Panc1 (cell line): ENCODE data around the gene XRCC2. TPM values are rescaled to one million over a fixed set of nuclear protein-coding genes. Genes with fewer than 3 reads are reported as not detected.

ENCODE experiments used
- ATAC-seq: fragments of 200-7000 bp; cut with Tn5 transposase; 2 replicates; pipeline ENCODE4 v1.9.1; 2020; ENCODE audit warnings: mild to moderate bottlenecking, moderate library complexity
- BruUV-seq: library from RNA; stranded (reverse); fragments of 400-500 nt; replicated peaks from 2 replicates; lab custom pipeline; 2021; lab: Mats Ljungman, UMichigan
- CTCF ChIA-PET: fragments of 300-600 bp; sonication (Branson Sonifier 250); formaldehyde crosslinking; loops from one replicate; lab custom pipeline; 2022; ENCODE audit warnings: antibody characterized with exemption; lab: Charles Lee
- POLR2A ChIA-PET: fragments of 300-600 bp; sonication (Branson Sonifier 250); formaldehyde crosslinking; loops from one replicate; lab custom pipeline; 2022; ENCODE audit warnings: antibody characterized with exemption; lab: Charles Lee
- DNase-seq: peaks from one replicate; pipeline ENCODE4 v3.0.0-alpha.2; 2010; ENCODE audit warnings: low read depth, low spot score
- H3K27ac ChIP-seq: 2 replicates; pipeline ENCODE4 v1.5.1; 2011; ENCODE audit warnings: mild to moderate bottlenecking, low read length, inconsistent platforms
- H3K27me3 ChIP-seq: fragments of 200-500 bp; sonication (Bioruptor generic); 2 replicates; pipeline ENCODE4 v1.6.0; 2014; ENCODE audit warnings: low read length, inconsistent platforms; ENCODE audit not compliant: control insufficient read depth, insufficient read depth
- H3K36me3 ChIP-seq: fragments of 200-500 bp; sonication (Bioruptor generic); 2 replicates; pipeline ENCODE4 v1.5.1; 2014; ENCODE audit warnings: inconsistent platforms, mild to moderate bottlenecking, low read length, moderate library complexity; ENCODE audit not compliant: control insufficient read depth, insufficient read depth
- H3K4me1 ChIP-seq: 2 replicates; pipeline ENCODE4 v1.5.1; 2011; ENCODE audit warnings: inconsistent platforms, mild to moderate bottlenecking, low read length, moderate library complexity; ENCODE audit not compliant: control insufficient read depth, insufficient read depth
- H3K4me3 ChIP-seq, 2 experiments: 2 replicates each; pipeline ENCODE4 v1.5.1; 2011 to 2012; ENCODE audit warnings: low read depth in 2 of 2, low read length in 2 of 2, mild to moderate bottlenecking in 2 of 2, inconsistent platforms in 1 of 2, moderate library complexity in 1 of 2
- H3K9me3 ChIP-seq: fragments of 200-500 bp; sonication (Bioruptor generic); 2 replicates; pipeline ENCODE4 v1.5.1; 2014; ENCODE audit warnings: low read depth, mild to moderate bottlenecking, inconsistent platforms, low read length, moderate library complexity; ENCODE audit not compliant: control insufficient read depth, insufficient read depth
- CTCF ChIP-seq: fragments of 450-650 bp; IDR thresholded peaks from 2 replicates; pipeline ENCODE4 v1.5.1; 2017; ENCODE audit warnings: mild to moderate bottlenecking
- POLR2AphosphoS5 ChIP-seq: IDR thresholded peaks from 2 replicates; pipeline ENCODE4 v1.6.1; 2012; ENCODE audit warnings: mild to moderate bottlenecking, low read depth, low read length, moderate library complexity
- SIN3A ChIP-seq: IDR thresholded peaks from 2 replicates; pipeline ENCODE4 v1.6.1; 2012; ENCODE audit warnings: low read depth, mild to moderate bottlenecking, low read length, moderate library complexity, borderline replicate concordance; ENCODE audit not compliant: insufficient read depth
- TCF7L2 ChIP-seq: IDR thresholded peaks from 2 replicates; pipeline ENCODE4 v1.6.1; 2011; ENCODE audit warnings: mild to moderate bottlenecking, low read depth, low read length, inconsistent platforms
- in situ Hi-C: cut with HindIII; loops from 2 replicates; pipeline ENCODE4 v1.10.0; 2016; ENCODE audit warnings: low sequenced_read_pairs, low pct_unique_long_range_greater_than_20kb
- intact Hi-C: fragments of 100-400 bp; cut with micrococcal nuclease; formaldehyde crosslinking; loops from one replicate; pipeline ENCODE4 v1.10.0; 2022; ENCODE audit not compliant: unreplicated experiment
- total RNA-seq: library from RNA; stranded (reverse); gene quantifications from one replicate; pipeline ENCODE4 v1.2.1, GENCODE V29; 2021; ENCODE audit not compliant: unreplicated experiment
- TF ChIP-seq, protein P1 (sequence below), 2 experiments: IDR thresholded peaks; 2 replicates each; pipeline ENCODE4 v1.6.1; 2011 to 2012; ENCODE audit warnings: low read depth in 2 of 2, control low read depth in 1 of 2, low read length in 1 of 2, mild to moderate bottlenecking in 1 of 2, moderate library complexity in 1 of 2; ENCODE audit not compliant: insufficient read depth in 1 of 2

XRCC2 gene
- total RNA-seq, 1 experiment from 2014 or later, result 10.3 TPM

DNA sequence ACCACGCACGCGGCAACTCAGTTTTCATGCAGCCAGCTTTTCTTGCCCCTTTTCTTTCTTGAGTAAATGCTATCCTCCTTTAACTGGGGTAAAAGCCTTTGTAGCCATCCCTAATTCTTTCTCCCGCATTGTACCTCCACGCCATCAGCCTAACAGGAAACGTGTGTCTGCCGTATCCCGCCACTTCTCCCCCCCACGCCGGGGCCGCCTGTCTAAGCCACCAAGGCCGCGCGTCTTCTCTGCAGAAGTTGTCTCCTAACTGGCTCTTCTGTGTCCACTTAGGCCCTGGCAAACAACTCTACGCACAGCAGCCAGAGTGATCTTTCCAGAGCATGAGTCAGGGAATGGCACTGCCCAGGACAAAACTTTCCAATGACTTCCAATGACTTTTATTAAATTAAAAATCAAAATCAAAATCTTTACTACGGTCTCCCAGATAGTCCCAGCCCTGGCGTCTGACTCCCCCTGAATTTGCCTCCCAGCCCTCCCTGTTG lies 74.6 kb downstream of the XRCC2 start:
- intact Hi-C loops (no loop called here), in situ Hi-C loops (no loop called here)
- TF ChIP-seq CTCF, result no peak
- TF ChIP-seq, protein P1, sequence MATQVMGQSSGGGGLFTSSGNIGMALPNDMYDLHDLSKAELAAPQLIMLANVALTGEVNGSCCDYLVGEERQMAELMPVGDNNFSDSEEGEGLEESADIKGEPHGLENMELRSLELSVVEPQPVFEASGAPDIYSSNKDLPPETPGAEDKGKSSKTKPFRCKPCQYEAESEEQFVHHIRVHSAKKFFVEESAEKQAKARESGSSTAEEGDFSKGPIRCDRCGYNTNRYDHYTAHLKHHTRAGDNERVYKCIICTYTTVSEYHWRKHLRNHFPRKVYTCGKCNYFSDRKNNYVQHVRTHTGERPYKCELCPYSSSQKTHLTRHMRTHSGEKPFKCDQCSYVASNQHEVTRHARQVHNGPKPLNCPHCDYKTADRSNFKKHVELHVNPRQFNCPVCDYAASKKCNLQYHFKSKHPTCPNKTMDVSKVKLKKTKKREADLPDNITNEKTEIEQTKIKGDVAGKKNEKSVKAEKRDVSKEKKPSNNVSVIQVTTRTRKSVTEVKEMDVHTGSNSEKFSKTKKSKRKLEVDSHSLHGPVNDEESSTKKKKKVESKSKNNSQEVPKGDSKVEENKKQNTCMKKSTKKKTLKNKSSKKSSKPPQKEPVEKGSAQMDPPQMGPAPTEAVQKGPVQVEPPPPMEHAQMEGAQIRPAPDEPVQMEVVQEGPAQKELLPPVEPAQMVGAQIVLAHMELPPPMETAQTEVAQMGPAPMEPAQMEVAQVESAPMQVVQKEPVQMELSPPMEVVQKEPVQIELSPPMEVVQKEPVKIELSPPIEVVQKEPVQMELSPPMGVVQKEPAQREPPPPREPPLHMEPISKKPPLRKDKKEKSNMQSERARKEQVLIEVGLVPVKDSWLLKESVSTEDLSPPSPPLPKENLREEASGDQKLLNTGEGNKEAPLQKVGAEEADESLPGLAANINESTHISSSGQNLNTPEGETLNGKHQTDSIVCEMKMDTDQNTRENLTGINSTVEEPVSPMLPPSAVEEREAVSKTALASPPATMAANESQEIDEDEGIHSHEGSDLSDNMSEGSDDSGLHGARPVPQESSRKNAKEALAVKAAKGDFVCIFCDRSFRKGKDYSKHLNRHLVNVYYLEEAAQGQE (IDR thresholded peaks at IDR 0.05; ENCODE audit: insufficient read depth in 1 of 2, low read depth in 2 of 2, low read length in 1 of 2), result no peak
- TF ChIP-seq SIN3A, result no peak
- no peak for TF ChIP-seq TCF7L2
- TF ChIP-seq POLR2AphosphoS5, result no peak
- Histone ChIP-seq H3K4me3 (no peak overlapping the region), H3K36me3 (no peaks in the 10 kb centered on the region), H3K27me3 (0 out of 2 replicates have a peak, but pooled peaks cover 2% of the 10 kb centered on the region), H3K4me1 (no peaks in the 10 kb centered on the region), H3K27ac (no peak overlapping the region), H3K9me3 (no peaks in the 10 kb centered on the region)
- DNase-seq (no peak), ATAC-seq (no peak)
- ChIA-PET CTCF (interaction anchor here (0.6 kb wide), 1 partner anchor 93 kb away, joined by 3 read pairs; no protein-coding TSS in a partner anchor), POLR2A (interaction anchor here (0.6 kb wide), 1 partner anchor 132 kb away, joined by 11 read pairs; no protein-coding TSS in a partner anchor)
- BruUV-seq, result no TSS peak

- Histone ChIP-seq H3K9me3 (no peaks in the 10 kb centered on the region), H3K36me3 (no peaks in the 10 kb centered on the region), H3K27me3 (0 out of 2 replicates have a peak, but pooled peaks cover 2% of the 10 kb centered on the region), H3K4me3 (no peak overlapping the region), H3K27ac (no peak overlapping the region), H3K4me1 (no peaks in the 10 kb centered on the region)
- TF ChIP-seq POLR2AphosphoS5, result no peak
- TF ChIP-seq, protein P1 (IDR thresholded peaks at IDR 0.05; ENCODE audit: insufficient read depth in 1 of 2, low read depth in 2 of 2, low read length in 1 of 2), result no peak
- no peak for TF ChIP-seq CTCF
- TF ChIP-seq TCF7L2, result no peak
- no peak for TF ChIP-seq SIN3A
- intact Hi-C loops (no loop called here), in situ Hi-C loops (no loop called here)
- BruUV-seq, result no TSS peak
- DNase-seq, result no peak
- POLR2A ChIA-PET, result no interaction called here
- no peak for ATAC-seq
- CTCF ChIA-PET, result no interaction called here
These were observed 75.7 kb downstream of the XRCC2 start for GRCh38 chr7:152600266-152600665.
